Upper lobe of right lung (tissue), 1 donor: Measurements from ENCODE around the gene TFAM. TPM values are rescaled to one million over a fixed set of nuclear protein-coding genes. Genes with fewer than 3 reads are reported as not detected.

Source experiments
- ATAC-seq: fragments of 200-7000 bp; cut with Tn5 transposase; one replicate; pipeline ENCODE4 v1.9.1; 2020; ENCODE audit warnings: mild to moderate bottlenecking, moderate library complexity
- DNase-seq: peaks from one replicate; pipeline ENCODE4 v3.0.0-alpha.2; 2020
- H3K27ac ChIP-seq: fragments of 200-600 bp; one replicate; pipeline ENCODE4 v1.8.0; 2022
- H3K27me3 ChIP-seq: fragments of 200-600 bp; one replicate; pipeline ENCODE4 v1.8.0; 2022; ENCODE audit warnings: mild to moderate bottlenecking
- H3K36me3 ChIP-seq: fragments of 200-600 bp; one replicate; pipeline ENCODE4 v1.8.0; 2022
- H3K4me1 ChIP-seq: fragments of 200-600 bp; one replicate; pipeline ENCODE4 v1.8.0; 2022
- H3K4me3 ChIP-seq: fragments of 200-600 bp; one replicate; pipeline ENCODE4 v1.8.0; 2022; ENCODE audit warnings: mild to moderate bottlenecking
- H3K9me3 ChIP-seq: fragments of 200-600 bp; one replicate; pipeline ENCODE4 v1.8.0; 2022
- CTCF ChIP-seq: fragments of 200-600 bp; IDR thresholded peaks from one replicate; pipeline ENCODE4 v1.8.0; 2022; ENCODE audit warnings: antibody characterized with exemption
- intact Hi-C: fragments of 100-400 bp; cut with DNase I; formaldehyde crosslinking; loops from one replicate; pipeline ENCODE4 v1.11.0; 2022
- total RNA-seq: library from RNA; stranded (reverse); fragmentation: NEBNext Ultra II Directional; extraction: Animal tissue kit (Norgen Biotek cat#: 25700); gene quantifications from one replicate; pipeline ENCODE4 v1.2.1, GENCODE V29; 2021
- donor health status: DM: no; HTN: yes; CAD: no; lungs with severe emphysema.

TFAM gene
- total RNA-seq, 1 donor from 2014 or later = 28.3 TPM

GRCh38 chr10:58361353-58361752, 23.9 kb upstream of the TFAM start:
- H3K4me3 ChIP-seq = no peak overlapping the region
- no peak for TF ChIP-seq CTCF
- DNase-seq (no peak), ATAC-seq (no peak)
- no peaks in the 10 kb centered on the region for H3K9me3 ChIP-seq
- no peak overlapping the region for H3K27ac ChIP-seq
- H3K27me3 ChIP-seq = no peaks in the 10 kb centered on the region
- H3K4me1 ChIP-seq = no peaks in the 10 kb centered on the region
- H3K36me3 ChIP-seq = peaks cover 17% of the 10 kb centered on the region
- intact Hi-C loops = no loop called here

GRCh38 chr10:58362027-58362789, 23.0 kb upstream of the TFAM start:
- TF ChIP-seq CTCF = no peak
- H3K4me1 ChIP-seq = no peaks in the 10 kb centered on the region
- no peak overlapping the region for H3K4me3 ChIP-seq
- H3K27ac ChIP-seq = no peak overlapping the region
- peaks cover 17% of the 10 kb centered on the region for H3K36me3 ChIP-seq
- ATAC-seq = no peak
- H3K27me3 ChIP-seq = no peaks in the 10 kb centered on the region
- no peak for DNase-seq
- intact Hi-C loops = no loop called here
- H3K9me3 ChIP-seq = no peaks in the 10 kb centered on the region

- H3K4me1 ChIP-seq = no peaks in the 10 kb centered on the region
- DNase-seq = no peak
These were observed 18.1 kb upstream of the TFAM start for GRCh38 chr10:58367069-58367468.

GRCh38 chr10:58371473-58371872, 13.7 kb upstream of the TFAM start:
- no peak for DNase-seq
- no peaks in the 10 kb centered on the region for H3K4me1 ChIP-seq
- H3K27me3 ChIP-seq = no peaks in the 10 kb centered on the region
- no peak overlapping the region for H3K4me3 ChIP-seq
- H3K36me3 ChIP-seq = no peaks in the 10 kb centered on the region
- H3K9me3 ChIP-seq = no peaks in the 10 kb centered on the region
- H3K27ac ChIP-seq = no peak overlapping the region
- TF ChIP-seq CTCF = no peak
- ATAC-seq = no peak
- intact Hi-C loops = no loop called here

More at GRCh38 chr10:58367069-58367468, 18.1 kb upstream of the TFAM start:
- Histone ChIP-seq H3K27me3 (no peaks in the 10 kb centered on the region), H3K9me3 (no peaks in the 10 kb centered on the region), H3K27ac (no peak overlapping the region), H3K4me3 (no peak overlapping the region), H3K36me3 (peaks cover 8% of the 10 kb centered on the region)
- no peak for TF ChIP-seq CTCF
- intact Hi-C loops = no loop called here
- peak; percentile 56 for ATAC-seq

- DNase-seq (no peak), ATAC-seq (no peak)
- no peaks in the 10 kb centered on the region for H3K27me3 ChIP-seq
- H3K27ac ChIP-seq = no peak overlapping the region
- intact Hi-C loops = no loop called here
- no peak overlapping the region for H3K4me3 ChIP-seq
- no peaks in the 10 kb centered on the region for H3K4me1 ChIP-seq
- no peaks in the 10 kb centered on the region for H3K36me3 ChIP-seq
- H3K9me3 ChIP-seq = no peaks in the 10 kb centered on the region
- no peak for TF ChIP-seq CTCF
These were observed 12.4 kb upstream of the TFAM start for GRCh38 chr10:58372607-58373441.
